ENCODE data around the gene ARGFX. TPM values are rescaled to one million over a fixed set of nuclear protein-coding genes. Genes with fewer than 3 reads are reported as not detected.
"Not testable (repeated sequence)": the region's sequence is repeated elsewhere in the genome, so short reads cannot be mapped to it uniquely, and the experiment has no call there.

ARGFX gene
- total RNA-seq, 1 donor from 2014 or later = not detected

- DNase-seq = not testable (repeated sequence)
Observed at GRCh38 chr3:121599900-121600299, 32.2 kb downstream of the ARGFX start.

GRCh38 chr3:121601212-121601812 is 33.6 kb downstream of the ARGFX start:
- no peak for DNase-seq

GRCh38 chr3:121604759-121605158 is 37.0 kb downstream of the ARGFX start:
- DNase-seq = no peak

- DNase-seq = no peak
Observed at GRCh38 chr3:121606106-121606505, 38.4 kb downstream of the ARGFX start.

Other genes starting within 250 kb of the ARGFX start
- gene POLQ, start 22.0 kb upstream of the ARGFX start, total RNA-seq = 1.7 TPM
- gene FBXO40, start 25.4 kb downstream of the ARGFX start, total RNA-seq = 0.31 TPM
- 1.9 TPM for gene HCLS1, start 93.0 kb downstream of the ARGFX start, total RNA-seq
- 47.1 TPM for gene GOLGB1, start 181.8 kb downstream of the ARGFX start, total RNA-seq

Measured in occipital lobe (tissue), 2 donors.